HL-60 (cell line): ENCODE measurements around the gene TOGARAM1.

ENCODE experiments used
- DNase-seq, 2 experiments: peaks; one replicate each; pipeline ENCODE4 v3.0.0-alpha.2; 2010 to 2020; ENCODE audit warnings: low read depth in 1 of 2, low spot score in 1 of 2
- H3K27ac ChIP-seq: fragments of 250-450 bp; sonication (Bioruptor Pico); replicated peaks from 2 replicates; pipeline ENCODE4 v1.5.1; 2020; ENCODE audit warnings: mild to moderate bottlenecking, moderate library complexity
- H3K27me3 ChIP-seq: fragments of 250-450 bp; sonication (Bioruptor Pico); 2 replicates; pipeline ENCODE4 v1.5.1; 2021; ENCODE audit warnings: mild to moderate bottlenecking, moderate library complexity; ENCODE audit not compliant: insufficient read depth, poor library complexity, severe bottlenecking
- H3K4me3 ChIP-seq: replicated peaks from 2 replicates; pipeline ENCODE4 v1.5.1; 2011; ENCODE audit warnings: mild to moderate bottlenecking, control low read depth, low read length; ENCODE audit not compliant: insufficient read depth
- CTCF ChIP-seq: IDR thresholded peaks from one replicate; pipeline ENCODE4 v1.5.1; 2011; ENCODE audit warnings: low read length, control low read depth, inconsistent platforms; ENCODE audit not compliant: insufficient read depth
- GABPA ChIP-seq: IDR thresholded peaks from 2 replicates; pipeline ENCODE4 v1.6.1; 2012; ENCODE audit warnings: low read depth
- POLR2AphosphoS5 ChIP-seq: IDR thresholded peaks from 2 replicates; pipeline ENCODE4 v1.6.1; 2012; ENCODE audit warnings: low read depth
- REST ChIP-seq: IDR thresholded peaks from 2 replicates; pipeline ENCODE4 v1.6.1; 2012; ENCODE audit warnings: low read depth; ENCODE audit not compliant: insufficient replicate concordance
- SPI1 ChIP-seq: IDR thresholded peaks from 2 replicates; pipeline ENCODE4 v1.6.1; 2012; ENCODE audit warnings: low read depth, mild to moderate bottlenecking, borderline replicate concordance

Gene TOGARAM1

GRCh38 chr14:45066667-45067066, 104.7 kb downstream of the TOGARAM1 start:
- no peak for TF ChIP-seq REST
- TF ChIP-seq SPI1, result no peak
- no peak for TF ChIP-seq CTCF
- TF ChIP-seq POLR2AphosphoS5, result no peak
- DNase-seq, result no peak
- H3K27ac ChIP-seq, result no peak overlapping the region
- no peaks in the 10 kb centered on the region for H3K27me3 ChIP-seq
- no peak overlapping the region for H3K4me3 ChIP-seq

GRCh38 chr14:45068396-45068795, 106.4 kb downstream of the TOGARAM1 start:
- H3K27me3 ChIP-seq, result no peaks in the 10 kb centered on the region
- DNase-seq, result no peak
- no peak overlapping the region for H3K4me3 ChIP-seq
- H3K27ac ChIP-seq, result no peak overlapping the region
- no peak for TF ChIP-seq POLR2AphosphoS5
- no peak for TF ChIP-seq GABPA
- TF ChIP-seq CTCF, result no peak
- TF ChIP-seq REST, result no peak
- no peak for TF ChIP-seq SPI1

- H3K27ac ChIP-seq, result no peak overlapping the region
- H3K27me3 ChIP-seq, result no peaks in the 10 kb centered on the region
- no peak for DNase-seq
- no peak for TF ChIP-seq POLR2AphosphoS5
- no peak for TF ChIP-seq REST
- no peak for TF ChIP-seq GABPA
- TF ChIP-seq CTCF, result no peak
- TF ChIP-seq SPI1, result no peak
- H3K4me3 ChIP-seq, result no peak overlapping the region
Observed at GRCh38 chr14:45070215-45070614, 108.2 kb downstream of the TOGARAM1 start.
